Measurements from ENCODE around the gene UNC5B.

UNC5B gene

GRCh38 chr10:71325267-71325666, 112.9 kb downstream of the UNC5B start:
- DNase-seq, result no peak

- DNase-seq, result peak; percentile 82 to 89
These were observed 114.1 kb downstream of the UNC5B start for GRCh38 chr10:71326464-71326881.

GRCh38 chr10:71330789-71331404, 118.5 kb downstream of the UNC5B start:
- DNase-seq, result no peak

GRCh38 chr10:71331736-71332135, 119.4 kb downstream of the UNC5B start:
- no peak for DNase-seq

GRCh38 chr10:71332466-71332865, 120.1 kb downstream of the UNC5B start:
- no peak for DNase-seq

- DNase-seq, result peak in 1 of 2 experiments; percentile 19
These were observed 120.9 kb downstream of the UNC5B start for GRCh38 chr10:71333129-71333887.

GRCh38 chr10:71334221-71334791, 121.9 kb downstream of the UNC5B start:
- no peak for DNase-seq

GRCh38 chr10:71335173-71335708, 122.9 kb downstream of the UNC5B start:
- no peak for DNase-seq

- DNase-seq, result no peak
These were observed 124.3 kb downstream of the UNC5B start for GRCh38 chr10:71336632-71337031.

- DNase-seq, result no peak
These were observed 124.9 kb downstream of the UNC5B start for GRCh38 chr10:71337219-71337701.

GRCh38 chr10:71338728-71339495, 126.5 kb downstream of the UNC5B start:
- DNase-seq, result no peak

- peak; percentile 14 to 19 for DNase-seq
These were observed 127.6 kb downstream of the UNC5B start for GRCh38 chr10:71339796-71340589.

GRCh38 chr10:71342573-71343391, 130.4 kb downstream of the UNC5B start:
- DNase-seq, result no peak

- DNase-seq, result no peak
These were observed 131.0 kb downstream of the UNC5B start for GRCh38 chr10:71343392-71343773.

- no peak for DNase-seq
These were observed 132.0 kb downstream of the UNC5B start for GRCh38 chr10:71344154-71344925.

- DNase-seq, result no peak
These were observed 132.7 kb downstream of the UNC5B start for GRCh38 chr10:71344993-71345480.

GRCh38 chr10:71345694-71346093, 133.3 kb downstream of the UNC5B start:
- no peak for DNase-seq

GRCh38 chr10:71346731-71347130, 134.4 kb downstream of the UNC5B start:
- no peak for DNase-seq

GRCh38 chr10:71347587-71348395, 135.4 kb downstream of the UNC5B start:
- peak; percentile 14 to 34 for DNase-seq
